NCI-H345 treated with DMSO at 0.1 percent for 48 hours (cell line): Measurements from ENCODE around the gene IGHMBP2.

Source experiments
- DNase-seq: peaks from one replicate; lab custom pipeline; 2025; ENCODE audit not compliant: unreplicated experiment; lab: John Stamatoyannopoulos, UW

The IGHMBP2 gene

DNA sequence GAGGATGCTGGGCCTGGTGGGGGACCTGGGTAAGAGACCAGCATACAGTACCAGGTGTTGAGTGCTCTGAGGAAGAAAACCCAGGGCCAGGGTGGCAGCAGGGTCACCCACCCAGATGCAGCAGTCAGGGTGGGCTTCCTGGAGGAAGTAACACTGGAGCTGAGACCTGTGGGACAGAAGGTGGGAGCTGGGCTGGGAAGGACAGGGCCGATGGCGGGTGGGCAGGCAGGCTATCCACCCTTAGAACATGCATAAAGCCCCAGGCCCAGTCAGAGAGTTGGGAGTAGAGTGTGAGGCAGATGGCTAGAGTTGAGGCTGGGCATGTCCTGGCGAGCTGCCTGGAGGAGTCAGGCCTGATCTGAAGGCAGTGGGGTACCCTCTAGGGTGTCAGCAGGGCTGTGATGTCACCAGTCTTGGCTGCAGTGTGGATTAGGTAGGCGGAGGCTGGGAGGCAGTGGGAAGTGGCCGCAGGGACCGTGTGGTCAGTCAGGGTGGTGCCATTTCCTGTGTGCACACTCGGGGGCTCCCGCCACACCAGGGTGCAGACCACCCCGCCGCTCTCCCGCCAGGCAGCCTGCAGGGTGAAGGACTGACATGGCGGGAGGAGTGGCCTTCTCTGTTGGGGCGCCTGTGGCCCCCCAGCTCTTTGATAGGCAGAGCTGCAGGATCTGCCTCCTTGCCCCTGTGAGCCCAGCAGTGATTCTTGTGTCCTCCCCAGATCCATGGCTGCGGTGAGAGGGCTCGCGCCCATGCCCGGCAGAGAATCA lies 35.3 kb downstream of the IGHMBP2 start:
- DNase-seq, result no peak

DNA sequence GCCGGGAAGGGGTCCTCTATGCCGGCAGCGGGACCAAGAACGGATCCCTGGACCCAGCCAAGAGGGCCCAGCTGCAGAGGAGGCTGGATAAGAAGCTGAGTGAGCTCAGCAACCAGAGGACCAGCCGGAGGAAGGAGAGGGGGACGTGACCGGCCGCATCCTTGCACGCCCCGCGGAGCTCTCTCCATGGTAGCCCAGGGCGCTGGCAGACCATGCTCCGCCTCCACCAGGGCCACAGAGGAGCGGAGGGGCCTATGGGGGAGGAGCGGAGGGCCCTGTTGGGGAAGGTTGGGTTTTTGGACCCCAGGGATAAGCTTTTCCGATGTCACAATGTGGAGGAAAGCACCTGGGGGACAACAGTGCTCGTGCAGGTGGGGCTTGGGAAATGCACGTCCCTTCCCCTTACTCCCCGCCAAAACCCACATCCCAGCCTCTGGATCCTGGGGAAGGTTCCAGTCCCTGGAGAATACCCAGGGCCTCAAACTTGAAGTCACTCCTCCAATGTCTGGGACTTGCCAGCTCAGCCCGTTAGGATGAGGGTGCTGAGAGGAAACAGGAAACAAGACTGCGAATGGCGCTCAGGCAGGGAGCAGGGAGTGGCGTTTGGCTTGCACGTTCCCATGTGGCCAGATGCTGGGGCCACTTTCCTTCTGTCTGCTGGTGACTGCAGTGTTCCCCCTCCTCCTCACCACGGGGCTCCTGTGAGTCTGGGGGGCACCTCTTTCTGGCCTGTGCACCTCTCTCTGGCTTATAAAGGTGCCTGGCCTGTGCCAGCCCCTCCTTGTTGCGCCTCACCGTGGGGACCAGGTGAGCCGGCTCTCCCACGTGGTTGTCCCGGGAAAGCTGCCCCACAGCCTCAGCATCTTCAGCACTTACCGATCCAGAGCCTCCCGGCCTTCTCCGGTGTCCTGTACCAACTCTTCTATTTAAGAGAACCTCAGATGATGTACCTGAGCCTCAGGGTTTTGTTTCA lies 36.2 kb downstream of the IGHMBP2 start:
- DNase-seq, result no peak

- no peak for DNase-seq
Observed at GRCh38 chr11:68940651-68941323, 37.1 kb downstream of the IGHMBP2 start.

GRCh38 chr11:68941324-68942094 lies 37.8 kb downstream of the IGHMBP2 start:
- no peak for DNase-seq

GRCh38 chr11:68942095-68942620 lies 38.5 kb downstream of the IGHMBP2 start:
- no peak for DNase-seq

GRCh38 chr11:68942751-68943271 lies 39.1 kb downstream of the IGHMBP2 start:
- DNase-seq, result no peak

DNA sequence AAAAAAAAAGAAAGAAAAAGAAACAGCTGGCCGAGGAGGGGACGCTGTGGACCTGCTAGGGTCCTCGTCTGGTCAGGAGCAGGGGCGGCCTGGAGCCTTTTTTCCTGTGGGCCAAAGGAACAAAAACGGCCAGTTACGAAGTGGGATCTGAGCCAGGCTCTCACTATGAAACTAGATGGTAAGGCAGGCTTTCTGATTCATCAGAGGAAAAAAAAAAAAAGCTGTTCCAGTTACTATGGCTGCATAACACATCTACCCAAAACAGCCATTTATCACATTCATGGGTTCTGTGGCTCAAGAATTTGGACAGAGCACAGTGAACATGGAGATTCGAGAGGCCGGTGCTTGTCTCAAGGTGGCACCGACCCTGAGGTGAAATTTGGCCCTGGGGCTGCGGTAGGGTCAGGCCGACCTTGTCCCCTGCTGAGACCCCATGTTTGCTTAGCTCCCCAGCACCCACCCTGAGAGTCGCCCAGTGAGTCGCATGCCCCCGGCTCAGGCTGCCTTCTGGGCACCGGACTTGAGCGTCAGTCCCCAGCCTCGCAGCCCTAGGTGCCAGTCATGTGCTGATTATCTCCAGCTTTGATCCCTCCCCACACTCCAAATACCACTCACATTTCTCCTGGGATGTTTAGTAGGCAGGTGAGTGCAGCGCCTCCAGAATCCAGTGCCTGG lies 42.9 kb downstream of the IGHMBP2 start:
- DNase-seq, result no peak

- DNase-seq, result no peak
Observed at GRCh38 chr11:68947151-68947550, 43.5 kb downstream of the IGHMBP2 start.

GRCh38 chr11:68948496-68948895 lies 44.8 kb downstream of the IGHMBP2 start:
- no peak for DNase-seq

DNA sequence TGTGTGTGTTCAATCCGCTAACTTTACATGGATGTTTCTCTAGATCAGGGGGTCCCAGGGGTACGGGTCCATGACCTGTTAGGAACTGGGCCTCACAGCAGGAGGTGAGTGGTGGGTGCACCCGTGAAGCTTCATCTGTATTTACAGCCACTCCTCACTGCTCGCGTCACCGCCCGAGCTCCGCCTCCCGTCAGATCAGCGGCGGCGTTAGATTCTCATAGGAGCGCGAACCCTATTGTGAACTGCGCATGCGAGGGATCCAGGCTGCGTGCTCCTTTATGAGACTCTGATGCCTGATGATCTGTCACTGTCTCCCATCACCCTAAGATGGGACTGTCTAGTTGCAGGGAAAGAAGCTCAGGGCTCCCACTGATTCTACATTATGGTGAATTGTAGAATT lies 45.2 kb downstream of the IGHMBP2 start:
- no peak for DNase-seq

- no peak for DNase-seq
Observed at GRCh38 chr11:68950270-68950669, 46.6 kb downstream of the IGHMBP2 start.

DNA sequence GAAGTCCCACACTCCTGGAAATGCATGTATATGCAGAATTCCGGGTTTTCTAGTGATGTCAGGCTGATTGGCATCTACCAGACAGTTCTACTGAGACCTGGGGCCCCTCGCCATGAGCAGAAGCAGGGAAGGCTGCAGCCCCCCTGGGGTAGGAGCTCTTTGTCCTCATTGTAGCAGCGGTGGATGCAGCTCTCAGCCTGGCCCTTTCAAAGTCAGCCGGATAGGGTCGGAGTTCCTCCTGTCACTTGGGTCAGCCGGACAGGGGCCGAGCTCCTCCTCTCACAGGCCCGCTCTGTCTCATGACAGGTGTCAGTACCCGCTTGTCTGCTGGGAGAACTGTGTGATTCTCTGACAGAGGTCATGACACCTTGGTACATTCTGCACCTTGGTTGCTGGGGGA lies 47.1 kb downstream of the IGHMBP2 start:
- no peak for DNase-seq

DNA sequence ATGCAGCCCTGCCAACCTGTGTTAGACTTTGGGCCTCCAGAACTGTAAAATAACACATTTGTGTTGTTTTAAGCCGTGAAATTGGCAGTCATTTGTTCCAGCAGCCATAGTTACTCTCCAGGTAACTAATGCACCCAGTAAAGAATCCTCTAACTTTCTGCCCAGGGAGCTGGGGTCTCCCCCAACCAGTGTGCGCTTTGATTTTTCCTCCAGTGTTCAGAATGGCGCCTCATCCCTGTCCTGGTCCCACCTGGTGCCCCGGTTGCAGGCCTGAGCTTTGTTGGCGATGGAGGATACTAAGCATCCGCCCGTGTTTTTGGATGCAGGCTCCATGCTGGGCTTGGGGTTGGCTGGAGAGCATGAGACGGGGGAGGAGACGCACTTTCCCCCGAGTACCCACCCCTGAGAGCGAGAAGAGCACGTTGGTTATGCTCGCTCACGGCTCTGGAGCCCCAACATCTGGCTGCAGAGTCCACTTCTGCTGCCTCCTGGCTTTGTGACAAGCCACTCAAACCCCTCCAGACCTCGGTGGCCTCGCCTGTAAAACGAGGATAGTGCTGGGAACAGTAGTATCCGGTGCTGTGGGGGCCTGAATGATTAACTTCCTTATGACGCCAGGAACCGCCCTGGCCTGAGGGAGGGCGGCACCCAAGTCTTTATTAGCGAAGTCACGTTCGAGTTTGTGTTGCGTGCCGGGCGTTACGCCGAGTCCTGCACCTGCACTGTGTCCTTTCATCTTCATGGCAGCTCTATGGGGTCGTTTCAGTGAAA lies 51.3 kb downstream of the IGHMBP2 start:
- no peak for DNase-seq

DNA sequence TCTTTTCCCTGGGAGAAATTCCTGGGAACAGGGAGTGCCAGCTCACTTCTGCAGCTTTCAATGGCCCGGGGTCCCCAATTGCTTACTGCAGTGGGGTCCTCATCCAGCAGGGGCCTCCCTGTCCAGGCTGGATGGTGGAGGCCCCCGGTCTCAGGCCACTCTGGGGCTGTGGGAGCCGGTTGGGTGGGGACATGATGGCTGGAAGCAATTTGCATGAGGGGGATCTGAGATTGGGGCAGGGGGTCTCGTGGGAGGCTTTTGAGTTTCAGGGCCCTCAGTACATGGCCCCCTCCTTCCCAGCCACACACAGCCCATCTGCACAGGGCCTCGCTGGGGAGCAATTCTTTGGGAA lies 51.9 kb downstream of the IGHMBP2 start:
- no peak for DNase-seq

DNA sequence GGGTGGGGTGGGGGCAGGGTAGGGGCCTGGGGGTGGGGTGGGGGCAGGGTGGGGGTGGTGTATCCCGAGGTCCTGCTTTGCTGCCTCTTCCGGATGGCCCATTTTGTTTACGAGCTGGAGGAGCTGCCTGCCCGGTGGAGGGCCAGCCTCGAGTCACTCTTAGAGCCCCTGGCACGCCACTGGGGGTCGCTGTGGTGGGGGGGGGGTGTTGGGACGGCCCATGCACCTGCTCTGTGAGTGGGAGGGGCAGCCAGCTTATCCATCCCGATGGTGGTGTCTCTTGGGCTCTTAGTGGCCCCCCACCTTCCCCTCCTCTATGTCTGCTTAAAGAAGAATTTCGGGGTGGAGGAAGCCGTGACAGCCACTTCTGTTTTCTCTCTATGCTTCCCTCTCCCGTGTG lies 52.5 kb downstream of the IGHMBP2 start:
- no peak for DNase-seq

DNA sequence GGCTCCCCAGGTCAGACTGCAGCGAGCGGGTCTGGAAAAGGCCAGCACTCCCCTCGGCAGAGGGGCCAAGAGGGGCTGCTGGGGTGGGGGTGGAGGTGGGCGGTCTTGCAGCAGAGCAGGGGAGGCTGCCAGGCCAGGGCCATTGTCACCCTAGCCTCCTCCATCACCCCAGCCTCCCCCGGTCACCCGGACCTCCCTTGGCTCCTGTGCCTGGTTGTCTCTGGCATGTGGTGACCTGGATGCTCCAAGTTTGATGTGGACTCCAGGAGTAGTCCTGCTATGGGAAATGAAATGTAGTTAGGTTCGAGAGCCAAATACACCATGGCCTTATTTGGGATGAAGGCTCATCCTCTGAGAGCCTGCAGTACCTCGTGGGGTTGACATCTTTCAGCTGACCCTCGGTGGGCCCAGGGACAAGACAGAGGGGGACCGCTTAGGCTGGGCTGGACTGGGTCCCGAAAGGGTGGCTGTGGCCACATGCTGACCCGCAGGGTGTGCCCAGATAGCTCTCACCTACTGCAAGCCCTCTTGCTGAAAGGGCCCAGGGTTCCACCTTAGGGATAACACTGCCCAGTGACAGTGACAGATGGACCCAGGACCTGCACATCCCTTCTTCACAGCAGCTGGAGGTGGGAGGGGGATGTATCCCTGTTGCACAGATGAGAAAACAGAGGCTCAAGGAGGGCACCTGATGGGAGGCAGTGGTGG lies 53.0 kb downstream of the IGHMBP2 start:
- DNase-seq, result no peak

GRCh38 chr11:68958211-68958610 lies 54.5 kb downstream of the IGHMBP2 start:
- DNase-seq, result no peak

GRCh38 chr11:68959465-68960293 lies 56.0 kb downstream of the IGHMBP2 start:
- DNase-seq, result no peak
